ENCODE measurements around the gene CAPZB. TPM values are rescaled to one million over a fixed set of nuclear protein-coding genes. Genes with fewer than 3 reads are reported as not detected.
A peak's percentile ranks its signal among the peaks of the same experiment; 100 is the strongest.

Gene CAPZB
- total RNA-seq, 1 donor from 2014 or later = 151 TPM

DNA sequence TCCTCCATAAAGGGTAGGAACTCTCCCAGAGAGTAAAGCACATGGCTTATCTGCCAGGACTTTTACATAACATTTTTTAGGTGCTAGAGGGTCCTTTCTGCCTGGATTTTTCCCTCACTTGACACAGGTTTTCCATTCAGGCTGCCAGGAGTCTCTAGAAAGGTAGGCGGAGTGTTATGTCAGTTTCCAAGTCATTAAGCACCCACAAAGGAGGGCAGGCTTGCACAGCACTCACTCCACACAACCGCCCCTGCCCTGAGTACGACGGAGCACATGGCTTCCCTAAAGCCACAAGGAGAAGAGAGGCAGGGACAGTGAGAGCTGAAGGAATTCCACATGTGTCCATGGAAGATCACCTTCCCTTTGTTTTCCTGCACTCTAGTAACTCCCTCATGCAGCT lies 55.7 kb downstream of the CAPZB start:
- DNase-seq (ENCODE audit: low read depth) = peak; percentile 82

- no peak for DNase-seq (ENCODE audit: low read depth)
These were observed 58.1 kb downstream of the CAPZB start for GRCh38 chr1:19427087-19427781.

DNA sequence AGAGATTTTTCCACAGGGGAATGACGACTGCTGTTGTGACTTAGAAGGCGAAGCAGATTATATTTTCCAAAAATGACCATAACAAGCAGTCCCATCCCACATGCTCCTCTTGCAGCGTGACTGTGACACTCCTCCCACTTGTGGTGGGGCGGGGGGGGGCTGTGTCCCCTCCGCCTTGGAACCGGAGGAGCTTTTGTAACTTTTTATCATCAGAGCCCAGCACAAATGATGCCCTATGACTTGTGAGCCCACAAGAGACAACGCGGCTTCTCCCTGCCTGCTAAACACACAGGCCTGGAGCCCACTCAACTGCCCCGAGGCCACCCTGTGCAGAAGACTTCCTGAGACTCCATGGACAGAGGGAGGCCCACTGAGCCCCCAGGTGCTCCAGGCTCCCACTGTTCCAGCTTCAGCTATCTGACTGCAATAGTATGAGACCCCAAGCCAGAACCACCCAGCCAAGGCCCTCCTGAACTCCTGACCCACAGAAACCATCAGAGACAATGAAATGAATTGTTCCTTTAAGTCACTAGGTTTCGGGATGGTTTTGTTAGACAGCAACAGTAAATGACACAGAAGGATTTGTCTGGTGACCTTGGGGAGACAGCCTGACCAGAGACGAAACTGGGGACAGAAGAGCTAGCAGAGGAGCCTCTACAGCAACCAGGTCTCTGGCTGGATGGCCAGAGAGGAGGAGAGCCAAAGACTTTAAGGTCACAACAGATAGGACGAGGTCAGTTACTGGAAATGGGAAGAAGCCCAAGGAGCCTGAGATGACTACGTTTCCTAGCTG lies 58.8 kb downstream of the CAPZB start:
- DNase-seq (ENCODE audit: low read depth) = no peak

- DNase-seq (ENCODE audit: low read depth) = no peak
These were observed 59.6 kb downstream of the CAPZB start for GRCh38 chr1:19425646-19426239.

DNA sequence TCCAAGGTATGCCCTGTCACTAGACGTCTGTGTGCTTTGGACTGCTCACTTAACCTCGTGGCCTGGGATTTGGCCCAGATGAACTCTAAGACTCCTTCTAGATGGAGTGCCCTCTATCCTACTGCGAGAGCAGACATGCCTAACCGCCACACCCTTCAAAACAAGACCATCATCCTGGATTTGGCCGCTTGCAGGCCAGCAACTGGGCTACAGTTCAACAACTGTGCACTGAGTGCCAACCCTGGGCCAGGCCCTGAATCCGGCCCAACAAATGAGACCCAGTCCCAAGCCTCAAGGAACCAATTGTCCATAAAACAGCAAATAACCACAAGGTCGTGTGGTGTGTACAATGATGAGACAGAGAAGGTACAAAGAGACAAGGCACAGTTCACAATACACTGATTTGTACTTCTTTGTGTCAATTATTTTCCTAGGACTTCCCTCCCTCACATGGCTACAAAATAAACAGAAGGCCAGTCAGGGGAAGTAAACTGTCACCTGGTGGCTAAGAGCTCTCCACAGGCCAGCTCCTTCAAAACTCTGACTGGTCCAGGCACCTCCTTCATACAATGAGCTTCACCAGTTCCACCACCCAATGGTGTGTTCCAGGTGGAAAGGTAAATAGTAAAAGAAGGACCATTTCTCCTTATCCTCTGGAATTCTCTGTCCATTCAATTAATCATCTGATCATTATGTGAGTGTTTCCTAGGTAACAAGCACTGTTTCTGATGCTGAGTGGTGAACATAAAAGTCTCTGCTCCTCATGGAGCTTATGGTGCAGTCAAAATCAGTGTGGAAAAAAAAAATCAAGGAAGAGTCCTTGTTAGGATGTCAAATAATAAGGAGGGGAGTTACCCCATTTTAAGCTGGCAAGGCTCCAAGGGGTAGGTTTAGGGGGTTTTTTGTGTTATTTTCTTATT lies 60.4 kb downstream of the CAPZB start:
- DNase-seq (ENCODE audit: low read depth) = peak; percentile 27

DNA sequence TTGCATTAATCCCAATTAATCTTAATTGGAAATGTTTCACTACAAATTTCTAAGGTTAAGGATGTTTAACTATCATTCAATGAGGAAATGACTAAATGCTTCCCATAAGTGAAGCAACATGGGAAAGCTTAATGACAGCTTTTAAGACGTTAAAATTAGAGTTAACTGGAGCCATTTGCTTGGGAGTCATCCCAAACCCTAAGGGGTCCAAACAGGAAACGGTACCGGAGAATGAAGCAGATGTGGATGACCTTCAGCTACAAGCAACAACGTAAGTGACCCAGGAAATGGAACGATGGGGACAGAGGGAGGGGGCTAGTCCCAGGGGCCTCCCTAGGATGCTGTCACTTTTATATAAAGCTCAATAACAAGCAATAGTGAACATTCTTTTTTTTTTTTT lies 62.2 kb downstream of the CAPZB start:
- no peak for DNase-seq (ENCODE audit: low read depth)

GRCh38 chr1:19421365-19421764 lies 64.0 kb downstream of the CAPZB start:
- DNase-seq (ENCODE audit: low read depth) = no peak

DNA sequence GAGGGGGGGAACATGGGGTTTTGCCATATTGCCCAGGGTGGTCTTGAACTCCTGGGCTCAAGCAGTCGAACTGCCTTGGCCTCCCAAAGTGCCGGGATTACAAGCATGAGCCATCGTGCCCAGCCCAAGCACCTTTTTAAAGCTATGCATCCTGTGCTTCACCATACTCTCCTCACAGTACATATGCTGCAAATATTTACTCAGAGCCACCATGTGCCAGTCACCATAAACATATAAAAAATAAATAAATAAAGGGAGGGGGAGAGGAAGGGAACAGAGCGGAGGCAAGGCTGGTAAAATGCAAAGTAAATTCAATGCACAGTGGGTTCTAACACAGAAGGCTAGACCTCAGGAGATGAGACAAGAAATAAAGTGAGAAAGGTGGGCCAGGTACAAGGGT lies 64.7 kb downstream of the CAPZB start:
- DNase-seq (ENCODE audit: low read depth) = no peak

DNA sequence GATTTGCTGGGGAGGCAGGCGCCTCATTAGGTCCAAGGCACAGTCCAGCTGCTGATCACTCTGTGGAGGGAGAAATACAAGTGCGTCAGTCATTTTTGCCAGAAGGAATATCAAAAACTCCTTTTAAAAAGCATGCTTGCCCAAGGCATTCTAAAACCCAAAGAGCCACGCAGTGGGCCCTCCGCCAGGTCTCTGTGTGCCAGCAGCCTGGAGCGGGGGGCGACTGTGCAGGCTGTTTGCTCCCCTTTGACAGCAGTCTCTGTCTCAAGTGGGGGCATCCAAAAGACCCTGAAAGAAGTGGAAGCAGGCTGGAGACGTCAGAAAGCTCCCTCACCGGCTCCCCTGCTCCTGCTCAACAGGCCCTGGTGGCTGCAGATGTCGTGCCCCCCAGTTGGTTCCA lies 65.6 kb downstream of the CAPZB start:
- no peak for DNase-seq (ENCODE audit: low read depth)

DNA sequence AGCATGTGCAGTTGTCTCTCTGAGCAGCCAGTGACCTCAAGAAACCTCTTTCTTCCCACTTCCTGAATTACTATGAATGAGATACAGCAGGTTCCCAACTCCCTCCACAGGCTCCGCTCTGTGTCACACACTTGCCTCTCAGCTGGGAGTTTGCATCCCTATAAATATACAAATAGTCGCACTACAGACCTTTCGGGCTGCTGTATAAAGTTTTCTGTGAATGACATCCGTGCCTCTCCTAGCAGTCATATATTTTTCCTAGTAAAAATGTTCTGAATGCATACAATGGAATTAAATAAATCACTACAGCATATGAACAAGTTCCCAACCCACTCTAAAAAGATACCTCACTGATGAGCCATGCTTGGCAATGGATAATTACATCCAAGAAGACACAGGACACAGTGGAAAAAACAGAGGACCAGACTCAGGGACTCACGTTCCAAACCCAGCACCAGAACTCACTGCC lies 66.8 kb downstream of the CAPZB start:
- DNase-seq (ENCODE audit: low read depth) = no peak

- no peak for DNase-seq (ENCODE audit: low read depth)
These were observed 68.3 kb downstream of the CAPZB start for GRCh38 chr1:19416921-19417470.

- DNase-seq (ENCODE audit: low read depth) = no peak
These were observed 69.2 kb downstream of the CAPZB start for GRCh38 chr1:19416145-19416544.

DNA sequence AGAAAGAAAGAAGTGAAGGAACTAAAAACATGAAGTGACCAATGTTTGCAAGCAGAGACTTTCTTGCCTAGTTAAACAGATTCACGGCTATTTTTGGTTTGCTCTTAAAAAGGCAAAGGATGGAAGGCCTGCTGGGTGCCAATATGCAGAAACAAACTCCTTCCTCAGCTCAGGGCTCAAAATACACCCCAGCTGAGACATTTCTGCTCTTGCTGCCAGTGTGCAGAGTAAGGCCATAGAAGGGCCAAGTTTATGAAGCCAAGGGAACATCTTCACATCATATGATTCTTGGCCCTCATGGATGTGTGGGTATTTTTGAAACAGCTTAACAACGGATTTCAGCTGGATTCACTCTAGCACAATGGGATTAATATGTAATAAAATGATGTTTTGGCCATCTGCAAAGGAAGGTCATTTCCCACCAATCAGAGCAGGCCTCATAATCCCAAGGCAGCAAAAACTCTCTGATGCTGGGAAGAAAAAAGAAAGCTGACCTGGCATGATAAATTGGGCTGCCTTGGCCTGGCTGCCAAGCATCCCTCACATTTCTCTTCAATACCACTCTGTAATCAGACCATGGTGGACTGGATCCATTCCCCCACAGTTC lies 70.7 kb downstream of the CAPZB start:
- DNase-seq (ENCODE audit: low read depth) = no peak

DNA sequence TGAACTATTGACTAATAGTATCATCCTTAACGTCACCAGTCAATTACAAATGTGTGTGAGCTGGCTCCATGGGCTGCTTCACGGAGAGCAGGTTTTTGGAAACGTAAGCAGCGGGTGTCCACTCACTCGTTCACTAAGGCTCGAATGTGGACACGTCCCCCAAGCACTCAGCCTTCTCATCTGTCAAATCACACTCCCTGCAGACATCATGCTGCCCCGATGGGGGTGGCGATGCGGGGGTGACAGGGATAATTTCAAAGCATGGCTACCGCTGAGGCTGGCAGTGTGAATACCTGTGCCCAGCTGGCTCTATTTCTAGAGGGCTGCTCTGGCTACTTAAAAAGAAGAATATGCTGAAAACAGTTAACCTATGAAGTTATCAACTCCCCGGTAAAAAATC lies 71.3 kb downstream of the CAPZB start:
- no peak for DNase-seq (ENCODE audit: low read depth)

- DNase-seq (ENCODE audit: low read depth) = no peak
These were observed 72.7 kb downstream of the CAPZB start for GRCh38 chr1:19412654-19413053.

DNA sequence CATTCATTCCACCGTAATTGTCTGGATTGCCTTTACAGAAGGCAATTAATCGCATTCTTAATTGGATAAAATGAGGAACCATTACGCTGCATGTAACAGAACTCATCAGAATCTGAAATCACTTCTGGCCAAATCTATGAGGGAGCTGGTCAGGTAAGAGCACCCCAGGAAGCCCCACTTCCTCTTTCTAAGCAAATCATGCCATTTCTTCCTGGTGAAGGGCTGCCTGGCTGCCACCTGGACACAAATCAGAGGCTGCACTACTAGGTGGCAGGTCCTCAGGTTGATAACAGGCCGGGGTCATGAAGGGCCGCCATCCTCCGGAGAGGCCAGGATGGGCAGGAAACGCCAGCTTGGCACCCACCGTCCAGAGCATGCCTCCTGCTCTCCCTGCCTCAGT lies 73.7 kb downstream of the CAPZB start:
- DNase-seq (ENCODE audit: low read depth) = no peak

DNA sequence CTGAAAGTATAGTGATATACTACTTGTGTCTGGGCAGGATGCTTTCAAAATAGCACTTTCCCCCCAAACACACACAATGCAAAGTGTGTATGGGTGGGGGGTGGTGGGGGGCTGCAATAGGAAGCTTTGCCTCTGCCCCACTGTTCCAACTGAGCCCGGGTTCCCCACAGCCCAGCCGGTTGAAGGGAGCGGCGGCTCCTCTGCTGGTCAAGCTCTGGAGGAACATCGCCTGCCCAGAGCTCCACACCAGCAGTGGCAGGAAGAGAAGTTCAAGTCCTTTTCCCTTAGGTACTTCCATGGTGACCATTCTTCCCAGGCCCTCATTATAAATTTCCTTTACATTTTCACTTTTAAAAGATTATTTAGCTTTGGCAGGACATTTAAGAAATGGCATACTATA lies 74.9 kb downstream of the CAPZB start:
- no peak for DNase-seq (ENCODE audit: low read depth)

GRCh38 chr1:19409477-19410341 lies 75.6 kb downstream of the CAPZB start:
- DNase-seq (ENCODE audit: low read depth) = no peak

- DNase-seq (ENCODE audit: low read depth) = no peak
These were observed 77.7 kb downstream of the CAPZB start for GRCh38 chr1:19407494-19408096.

DNA sequence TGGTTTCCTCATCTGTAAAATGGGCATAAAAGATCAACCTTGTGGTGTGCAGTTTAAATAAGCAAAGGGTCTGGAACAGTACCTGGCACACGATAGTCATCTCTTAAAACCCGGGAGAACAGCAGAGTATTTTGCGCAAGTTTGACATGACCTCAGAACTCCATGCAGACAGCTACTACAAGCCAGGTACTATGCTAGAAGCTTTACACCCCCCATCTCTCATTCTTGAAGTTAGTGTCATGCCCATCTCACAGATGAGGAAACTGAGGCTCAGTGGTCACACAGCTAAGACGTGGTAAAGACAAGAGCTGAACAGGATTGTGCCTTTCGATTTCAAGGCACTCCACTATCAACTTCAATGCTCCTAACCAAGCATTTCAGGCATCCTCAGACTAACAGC lies 78.7 kb downstream of the CAPZB start:
- no peak for DNase-seq (ENCODE audit: low read depth)
